ENCODE results near the gene UGT2B11.
"Not testable (repeated sequence)": the region's sequence is repeated elsewhere in the genome, so short reads cannot be mapped to it uniquely, and the experiment has no call there.

The UGT2B11 gene

DNA sequence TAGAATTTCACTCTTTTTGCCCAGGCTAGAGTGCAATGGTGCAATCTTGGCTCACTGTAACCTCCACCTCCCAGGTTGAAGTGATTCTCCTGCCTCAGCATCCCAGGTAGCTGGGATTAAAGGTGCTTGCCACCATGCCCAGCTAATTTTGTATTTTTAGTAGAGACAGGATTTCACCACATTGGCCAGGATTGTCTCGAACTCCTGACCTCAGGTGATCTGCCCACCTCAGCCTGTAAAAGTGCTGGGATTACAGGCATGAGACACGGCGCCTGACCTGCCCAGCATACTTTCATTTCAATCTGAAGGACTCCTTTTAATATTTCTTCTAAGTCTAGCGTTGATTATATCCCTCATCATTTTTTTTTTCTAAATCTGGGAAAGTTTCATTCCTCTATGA, 45.4 kb downstream of the UGT2B11 start:
- DNase-seq, result not testable (repeated sequence)

DNA sequence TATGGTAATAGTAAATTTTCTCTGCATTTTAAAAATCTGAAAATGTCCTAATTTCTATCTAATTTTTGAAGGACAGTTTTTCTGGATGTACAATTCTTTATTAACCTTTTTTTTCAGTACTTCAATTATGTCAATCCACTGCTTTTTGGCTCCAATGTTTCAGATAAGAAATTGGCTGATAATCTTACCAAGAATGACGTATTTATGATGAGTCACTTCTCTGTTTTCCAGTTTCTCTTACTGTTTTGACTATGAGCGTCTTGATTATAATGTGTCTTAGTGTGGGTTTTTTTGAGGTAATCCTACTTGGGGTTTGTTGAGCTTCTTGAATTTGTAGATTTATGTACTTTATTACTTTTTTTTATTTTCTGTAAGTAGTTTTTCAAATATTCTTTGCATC, 47.2 kb downstream of the UGT2B11 start:
- DNase-seq, result no peak

DNA sequence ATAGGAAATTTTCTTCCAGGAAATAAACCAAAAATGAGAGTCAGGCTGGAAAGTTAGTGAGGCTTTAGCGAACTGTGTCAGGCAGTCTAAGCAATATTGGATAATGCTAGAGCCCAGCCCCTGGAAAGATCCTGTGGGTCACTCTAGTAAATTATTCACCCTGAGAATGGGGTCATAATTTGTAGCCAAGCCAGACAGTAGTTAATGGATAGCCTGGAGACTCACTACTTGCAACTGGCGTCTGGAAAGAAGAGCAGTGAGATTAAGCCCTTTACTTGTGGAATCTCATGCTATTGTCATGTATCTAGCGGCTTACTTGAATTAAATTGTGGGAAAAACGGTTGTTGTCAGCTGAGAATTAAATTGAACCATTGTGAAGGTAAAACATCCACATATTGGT, 48.2 kb downstream of the UGT2B11 start:
- not testable (repeated sequence) for DNase-seq

DNA sequence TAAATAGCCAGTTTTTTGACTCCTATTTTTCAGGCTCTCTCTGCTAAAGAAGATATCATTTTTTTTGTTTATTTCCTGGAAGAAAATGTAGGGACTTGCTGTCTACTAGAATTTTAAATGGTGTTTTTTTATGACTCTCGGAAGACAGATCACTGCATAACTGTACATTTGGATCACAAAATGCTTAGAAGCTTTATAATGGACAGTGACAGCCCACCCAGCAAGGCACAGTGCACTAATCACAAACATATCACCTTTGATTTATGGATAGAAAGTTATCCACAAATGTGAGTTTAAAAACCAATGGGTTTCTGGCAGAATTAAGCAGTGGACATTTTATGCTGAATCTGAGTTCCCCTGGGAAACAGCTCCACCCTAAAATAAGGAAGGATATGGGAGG, 48.8 kb downstream of the UGT2B11 start:
- not testable (repeated sequence) for DNase-seq

GRCh38 chr4:69156913-69157312, 57.6 kb downstream of the UGT2B11 start:
- no peak for DNase-seq

GRCh38 chr4:69154021-69154420, 60.5 kb downstream of the UGT2B11 start:
- no peak for DNase-seq

Measured in activated CD4-positive, alpha-beta T cell treated with anti-CD3 and anti-CD28 coated beads, Interleukin-2, amount 50 U/mL, for 48 hours (primary cell).